Astrocyte of the cerebellum (primary cell): ENCODE results near the gene TBC1D3B.

ENCODE experiments used
- DNase-seq: peaks from one replicate; pipeline ENCODE4 v3.0.0-alpha.2; 2011; ENCODE audit warnings: low read depth
- H3K4me3 ChIP-seq: 2 replicates; pipeline ENCODE4 v1.5.1; 2011; ENCODE audit warnings: mild to moderate bottlenecking, low read depth, low read length, moderate library complexity
- CTCF ChIP-seq: IDR thresholded peaks from 2 replicates; pipeline ENCODE4 v1.5.1; 2012; ENCODE audit warnings: low read length, low read depth, moderate library complexity, mild to moderate bottlenecking; ENCODE audit errors: missing control alignments
- in situ Hi-C: cut with HindIII; loops from 2 replicates; pipeline ENCODE4 v1.10.0; 2017; ENCODE audit warnings: low sequenced_read_pairs

Gene TBC1D3B

DNA sequence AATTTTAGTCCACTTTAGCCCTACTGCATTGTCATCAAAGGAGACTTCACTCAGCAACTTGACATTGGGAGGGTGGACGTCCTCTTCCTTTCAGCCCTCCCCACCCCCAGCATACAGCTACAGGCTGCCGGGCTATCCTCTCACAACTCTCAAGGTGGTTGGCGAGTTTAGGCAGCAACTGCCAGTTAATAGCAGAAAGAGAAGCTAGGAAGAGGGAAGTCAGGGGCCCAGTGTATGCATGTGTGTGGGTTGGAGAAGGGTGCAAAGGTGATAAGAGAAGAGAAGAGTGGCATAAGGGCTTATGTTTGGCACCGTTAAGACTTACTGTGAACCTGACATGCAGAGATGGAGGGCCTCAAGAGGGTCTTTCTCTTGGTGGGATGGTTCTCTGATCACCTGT is 41.0 kb downstream of the TBC1D3B start:
- no peak for TF ChIP-seq CTCF
- DNase-seq: no peak
- no peak overlapping the region for H3K4me3 ChIP-seq
- in situ Hi-C loops: no loop called here

DNA sequence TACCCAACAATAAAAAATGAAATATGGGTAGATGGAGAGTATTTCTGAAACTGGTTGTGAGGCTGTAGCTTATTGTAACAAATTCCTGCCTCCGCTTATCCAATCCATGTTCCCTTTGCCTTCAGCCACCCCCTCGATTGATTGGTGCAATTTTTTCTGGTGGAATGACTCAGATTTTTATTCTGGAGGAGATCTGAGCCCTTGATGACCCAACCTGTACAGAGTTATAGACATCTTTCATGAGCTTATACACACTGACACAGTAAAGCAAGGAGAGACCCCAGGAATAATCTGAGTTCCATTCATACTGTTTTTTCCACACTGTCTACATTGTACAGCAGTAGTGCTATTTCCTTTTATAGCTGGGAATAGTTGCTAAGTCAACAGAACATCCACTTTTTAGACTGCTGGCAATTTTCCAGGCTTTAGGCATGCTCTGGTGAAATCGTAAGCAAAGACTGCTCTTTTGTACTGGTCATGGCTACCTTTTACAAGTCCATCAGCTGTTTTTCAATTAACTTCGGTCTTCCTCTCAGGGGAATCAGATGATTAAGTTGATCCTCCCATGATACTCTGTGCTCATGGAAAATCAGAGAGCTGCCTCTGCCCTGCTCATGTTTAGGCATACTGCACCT is 42.7 kb downstream of the TBC1D3B start:
- in situ Hi-C loops: no loop called here
- DNase-seq: peak; percentile 45
- TF ChIP-seq CTCF: no peak
- no peak overlapping the region for H3K4me3 ChIP-seq

DNA sequence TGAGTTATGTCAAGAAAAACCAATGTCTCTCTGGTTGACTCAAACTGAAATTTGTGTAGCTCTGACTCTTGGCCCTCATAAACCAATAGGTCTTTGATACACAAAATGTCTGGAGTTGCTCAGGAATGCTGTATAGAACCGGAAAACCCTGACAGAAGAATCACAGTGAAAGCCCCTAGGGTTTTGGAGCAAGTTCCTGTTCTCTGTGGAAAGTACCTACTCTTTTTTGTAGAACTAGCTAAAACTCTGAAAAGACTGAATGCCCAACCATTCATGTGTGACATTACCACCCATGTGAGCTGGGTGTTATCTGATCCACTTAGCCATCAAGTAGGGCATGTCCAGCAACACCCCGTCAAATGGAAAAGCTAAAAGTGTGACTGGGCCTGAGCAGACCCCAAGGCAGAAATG is 44.0 kb downstream of the TBC1D3B start:
- TF ChIP-seq CTCF: no peak
- in situ Hi-C loops: no loop called here
- no peak for DNase-seq
- no peak overlapping the region for H3K4me3 ChIP-seq

GRCh38 chr17:36131931-36132330 is 44.5 kb downstream of the TBC1D3B start:
- no peak for TF ChIP-seq CTCF
- in situ Hi-C loops: no loop called here
- DNase-seq: no peak
- no peak overlapping the region for H3K4me3 ChIP-seq

DNA sequence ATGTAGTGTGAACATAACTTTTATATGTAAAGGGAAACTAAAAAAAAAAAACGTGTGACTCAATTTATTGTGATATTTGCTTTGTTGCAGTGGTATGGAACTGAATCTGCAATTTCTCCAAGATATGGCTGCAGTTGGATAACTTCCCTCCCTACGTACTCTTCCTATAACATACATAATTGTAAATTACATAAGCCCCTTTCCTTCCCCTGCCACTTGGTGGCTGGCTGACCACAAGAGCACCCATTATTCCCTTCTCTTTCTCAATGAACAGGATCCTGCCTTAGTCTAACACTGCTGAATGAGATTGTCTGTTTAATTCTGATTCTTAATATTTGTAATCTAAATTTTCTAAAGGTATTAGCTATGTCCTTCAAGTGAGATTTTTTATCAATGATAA is 45.0 kb downstream of the TBC1D3B start:
- H3K4me3 ChIP-seq: no peak overlapping the region
- in situ Hi-C loops: no loop called here
- no peak for DNase-seq
- peak; percentile 5 for TF ChIP-seq CTCF

GRCh38 chr17:36130346-36130745 is 46.1 kb downstream of the TBC1D3B start:
- no peak overlapping the region for H3K4me3 ChIP-seq
- in situ Hi-C loops: no loop called here
- no peak for DNase-seq
- no peak for TF ChIP-seq CTCF
